Osteocyte (in vitro differentiated cells): Measurements from ENCODE around the gene NCAPH2. TPM values are rescaled to one million over a fixed set of nuclear protein-coding genes. Genes with fewer than 3 reads are reported as not detected.

Experiments used
- DNase-seq: peaks from one replicate; pipeline ENCODE4 v3.0.0; 2021; ENCODE audit warnings: mixed read lengths; ENCODE audit not compliant: unreplicated experiment; ENCODE audit errors: extremely low spot score
- H3K27ac Mint-ChIP-seq: one replicate; pipeline ENCODE4 v1.8.0; 2021; ENCODE audit warnings: mild to moderate bottlenecking, mixed read lengths; ENCODE audit not compliant: unreplicated experiment
- H3K27me3 Mint-ChIP-seq: one replicate; pipeline ENCODE4 v1.8.0; 2021; ENCODE audit warnings: mixed read lengths; ENCODE audit not compliant: unreplicated experiment
- H3K36me3 Mint-ChIP-seq: one replicate; pipeline ENCODE4 v1.8.0; 2021; ENCODE audit warnings: mixed read lengths; ENCODE audit not compliant: unreplicated experiment
- H3K4me1 Mint-ChIP-seq: one replicate; pipeline ENCODE4 v1.8.0; 2021; ENCODE audit warnings: mixed read lengths; ENCODE audit not compliant: unreplicated experiment
- H3K4me3 Mint-ChIP-seq: one replicate; pipeline ENCODE4 v1.8.0; 2021; ENCODE audit warnings: mild to moderate bottlenecking, moderate library complexity, mixed read lengths; ENCODE audit not compliant: unreplicated experiment
- H3K9me3 Mint-ChIP-seq: one replicate; pipeline ENCODE4 v1.8.0; 2021; ENCODE audit warnings: mixed read lengths; ENCODE audit not compliant: unreplicated experiment
- total RNA-seq: library from RNA; stranded (reverse); gene quantifications from 2 replicates; pipeline ENCODE4 v1.2.1, GENCODE V29; 2021
- TF ChIP-seq, protein P1 (sequence below): fragments of 200-600 bp; sonication (generic); IDR thresholded peaks from 2 replicates; pipeline ENCODE4 v1.5.0; 2021; ENCODE audit warnings: antibody characterized with exemption, mild to moderate bottlenecking, moderate library complexity

Gene NCAPH2
- total RNA-seq, 1 donor from 2014 or later = 47.0 TPM

DNA sequence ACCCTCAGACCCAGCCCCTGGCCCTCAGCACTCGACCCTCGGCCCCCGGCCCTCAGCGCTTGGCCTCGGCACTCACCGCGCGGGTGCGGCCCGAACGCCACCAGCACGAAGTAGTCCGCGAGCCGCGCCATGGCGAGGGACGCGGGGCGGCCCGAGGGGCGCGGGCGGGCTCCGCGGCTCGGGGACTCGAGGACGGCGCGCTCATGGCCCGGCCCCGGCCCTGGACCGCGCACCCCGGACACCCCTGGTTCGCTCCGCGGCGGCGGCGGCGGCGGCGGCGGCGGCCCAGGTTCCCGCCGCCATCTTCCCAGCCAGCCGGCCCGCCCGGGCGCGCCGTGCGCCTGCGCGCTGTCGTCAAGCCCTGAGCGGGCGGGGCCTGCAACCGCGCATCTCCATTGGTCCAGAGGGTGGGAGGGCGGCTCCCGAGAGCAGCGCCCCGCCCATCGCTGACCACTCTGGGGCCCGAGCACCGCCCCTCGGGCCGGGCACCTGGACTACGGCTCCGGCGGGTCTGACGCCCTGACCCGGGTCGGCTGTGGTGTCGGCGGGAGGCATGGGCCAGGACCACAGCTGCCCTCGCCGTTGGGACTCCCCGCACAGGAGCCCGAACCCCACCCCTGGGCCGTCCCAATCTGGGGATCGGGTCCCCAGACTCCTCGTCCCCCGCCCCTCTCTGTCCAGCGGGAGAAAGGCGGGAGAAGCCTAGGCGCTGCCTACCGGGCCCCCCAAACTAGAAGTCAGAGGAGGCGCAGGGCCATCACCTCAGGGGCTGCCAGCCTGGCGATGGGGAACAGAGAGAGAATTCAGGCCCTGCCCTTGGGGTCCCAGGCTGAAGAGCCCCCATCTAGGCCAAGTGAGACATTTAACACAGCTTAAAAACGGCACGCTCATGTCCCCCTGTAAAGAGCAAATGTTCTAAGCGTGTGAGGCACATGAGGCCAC is 33.0 kb upstream of the NCAPH2 start, which contains the start of gene SBF1:
Gene SBF1, minus strand, starts transcription at position 326 of the 942 bp plus-strand sequence. Its CDS starts 195 bp downstream, at position 131.
- H3K4me1 Mint-ChIP-seq = peaks cover 37% of the 10 kb centered on the region

DNA sequence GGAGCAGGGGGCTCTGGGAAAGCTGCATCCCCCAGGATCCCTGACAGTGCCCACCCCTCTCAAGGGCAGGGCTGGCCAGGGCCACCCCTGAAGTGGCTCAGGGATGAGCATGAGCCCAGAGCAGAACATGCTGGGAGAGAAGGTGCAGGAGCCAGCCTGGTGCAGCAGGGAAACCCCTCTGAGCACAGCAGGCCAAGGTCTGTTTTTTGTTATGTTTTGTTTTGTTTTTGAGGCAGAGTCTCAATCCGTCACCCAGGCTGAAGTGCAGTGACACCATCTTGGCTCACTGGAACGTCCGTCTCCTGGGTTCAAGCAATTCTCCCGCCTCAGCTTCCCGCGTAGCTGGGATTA is 32.4 kb upstream of the NCAPH2 start:
- Mint-ChIP-seq H3K9me3 (no peaks in the 10 kb centered on the region), H3K27me3 (peaks cover 9% of the 10 kb centered on the region), H3K27ac (peak overlapping the region; percentile 23), H3K4me3 (peak overlapping the region; percentile 61), H3K4me1 (peaks cover 30% of the 10 kb centered on the region), H3K36me3 (no peaks in the 10 kb centered on the region)
- TF ChIP-seq, protein P1, sequence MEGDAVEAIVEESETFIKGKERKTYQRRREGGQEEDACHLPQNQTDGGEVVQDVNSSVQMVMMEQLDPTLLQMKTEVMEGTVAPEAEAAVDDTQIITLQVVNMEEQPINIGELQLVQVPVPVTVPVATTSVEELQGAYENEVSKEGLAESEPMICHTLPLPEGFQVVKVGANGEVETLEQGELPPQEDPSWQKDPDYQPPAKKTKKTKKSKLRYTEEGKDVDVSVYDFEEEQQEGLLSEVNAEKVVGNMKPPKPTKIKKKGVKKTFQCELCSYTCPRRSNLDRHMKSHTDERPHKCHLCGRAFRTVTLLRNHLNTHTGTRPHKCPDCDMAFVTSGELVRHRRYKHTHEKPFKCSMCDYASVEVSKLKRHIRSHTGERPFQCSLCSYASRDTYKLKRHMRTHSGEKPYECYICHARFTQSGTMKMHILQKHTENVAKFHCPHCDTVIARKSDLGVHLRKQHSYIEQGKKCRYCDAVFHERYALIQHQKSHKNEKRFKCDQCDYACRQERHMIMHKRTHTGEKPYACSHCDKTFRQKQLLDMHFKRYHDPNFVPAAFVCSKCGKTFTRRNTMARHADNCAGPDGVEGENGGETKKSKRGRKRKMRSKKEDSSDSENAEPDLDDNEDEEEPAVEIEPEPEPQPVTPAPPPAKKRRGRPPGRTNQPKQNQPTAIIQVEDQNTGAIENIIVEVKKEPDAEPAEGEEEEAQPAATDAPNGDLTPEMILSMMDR = no peak
- DNase-seq = no peak

More for the DNA sequence above, 33.0 kb upstream of the NCAPH2 start, which contains the start of gene SBF1:
- Mint-ChIP-seq H3K36me3 (no peaks in the 10 kb centered on the region), H3K4me3 (peak within 1 kb of the TSS; percentile 90), H3K9me3 (no peaks in the 10 kb centered on the region), H3K27ac (peak within 1 kb of the TSS; percentile 88), H3K27me3 (peaks cover 4% of the 10 kb centered on the region)
- TF ChIP-seq, protein P1 = no peak
- DNase-seq = peak; percentile 98

DNA sequence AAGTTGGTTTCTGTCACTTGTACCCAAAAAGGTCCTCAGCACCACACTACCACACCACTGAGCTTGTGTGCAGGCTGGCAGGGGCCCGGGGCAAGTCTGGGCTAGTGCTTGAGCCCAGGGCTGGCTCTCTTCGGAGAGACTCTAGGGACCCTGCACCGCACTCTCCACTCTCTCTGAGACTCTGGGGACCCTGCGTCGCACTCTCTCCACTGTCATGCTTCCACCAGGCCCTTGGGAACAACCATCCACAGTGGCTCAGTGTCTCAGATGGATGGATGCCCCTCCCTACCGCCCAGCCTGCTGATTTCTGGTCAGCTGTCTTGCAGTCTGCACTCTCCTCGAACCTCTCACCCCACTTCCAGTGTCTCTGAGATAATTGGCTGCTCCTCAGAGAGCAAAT is 31.2 kb upstream of the NCAPH2 start:
- TF ChIP-seq, protein P1 = no peak
- peak overlapping the region; percentile 15 for H3K4me3 Mint-ChIP-seq
- peaks cover 9% of the 10 kb centered on the region for H3K27me3 Mint-ChIP-seq
- peaks cover 26% of the 10 kb centered on the region for H3K4me1 Mint-ChIP-seq
- H3K27ac Mint-ChIP-seq = no peak overlapping the region
- no peaks in the 10 kb centered on the region for H3K9me3 Mint-ChIP-seq
- H3K36me3 Mint-ChIP-seq = no peaks in the 10 kb centered on the region
- no peak for DNase-seq

DNA sequence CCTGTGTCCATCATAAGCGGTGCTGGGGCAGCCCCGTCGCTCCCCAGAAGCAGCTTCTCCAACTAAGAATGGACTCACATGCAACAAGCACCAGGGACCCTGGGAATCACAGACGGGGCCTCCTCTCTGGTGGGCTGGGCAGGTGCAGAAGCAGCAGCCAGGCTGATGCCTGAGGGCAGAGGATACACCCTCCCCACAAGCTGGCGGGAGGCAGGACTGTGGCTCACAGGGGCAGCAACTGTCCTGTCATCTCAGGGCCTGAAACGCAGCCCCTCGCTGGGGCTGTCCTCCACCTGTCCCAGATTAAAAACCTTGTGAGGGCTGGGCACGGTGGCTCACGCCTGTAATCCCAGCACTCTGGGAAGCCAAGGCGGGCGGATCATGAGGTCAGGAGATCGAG is 30.1 kb upstream of the NCAPH2 start:
- H3K9me3 Mint-ChIP-seq = no peaks in the 10 kb centered on the region
- no peak overlapping the region for H3K4me3 Mint-ChIP-seq
- peaks cover 9% of the 10 kb centered on the region for H3K27me3 Mint-ChIP-seq
- TF ChIP-seq, protein P1 = no peak
- DNase-seq = no peak
- H3K4me1 Mint-ChIP-seq = peaks cover 18% of the 10 kb centered on the region
- H3K27ac Mint-ChIP-seq = no peak overlapping the region
- no peaks in the 10 kb centered on the region for H3K36me3 Mint-ChIP-seq

DNA sequence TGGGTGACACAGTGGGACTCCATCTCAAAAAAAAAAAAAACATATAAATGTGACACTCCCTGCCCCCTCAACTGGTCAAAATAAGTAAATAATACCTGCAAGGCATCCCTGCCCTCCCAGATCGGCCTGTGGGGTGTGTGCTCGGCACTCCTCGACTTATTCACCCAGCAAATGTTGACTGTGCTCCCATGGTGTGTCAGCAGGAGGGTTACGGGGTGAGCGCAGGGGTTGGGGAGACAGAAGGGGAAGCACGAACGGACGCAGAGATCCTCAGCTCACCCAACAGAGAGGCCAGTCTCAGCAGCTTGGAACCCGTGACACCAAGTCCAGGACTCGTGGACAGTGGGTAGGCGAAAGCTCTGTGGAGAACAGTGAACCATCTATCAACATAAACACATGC is 28.3 kb upstream of the NCAPH2 start:
- Mint-ChIP-seq H3K4me1 (peaks cover 8% of the 10 kb centered on the region), H3K27me3 (peaks cover 9% of the 10 kb centered on the region), H3K4me3 (no peak overlapping the region), H3K27ac (no peak overlapping the region), H3K9me3 (no peaks in the 10 kb centered on the region), H3K36me3 (peaks cover 2% of the 10 kb centered on the region)
- TF ChIP-seq, protein P1 = no peak
- DNase-seq = no peak
